HG03432 (cell line): ENCODE measurements around the gene TADA1.
"Not testable (repeated sequence)": the region's sequence is repeated elsewhere in the genome, so short reads cannot be mapped to it uniquely, and the experiment has no call there.

ENCODE experiments used
- ATAC-seq: cut with Tn5 transposase; IDR thresholded peaks from one replicate; pipeline ENCODE4 v1.9.1; 2021; ENCODE audit warnings: mild to moderate bottlenecking, moderate library complexity; ENCODE audit not compliant: unreplicated experiment

The TADA1 gene

DNA sequence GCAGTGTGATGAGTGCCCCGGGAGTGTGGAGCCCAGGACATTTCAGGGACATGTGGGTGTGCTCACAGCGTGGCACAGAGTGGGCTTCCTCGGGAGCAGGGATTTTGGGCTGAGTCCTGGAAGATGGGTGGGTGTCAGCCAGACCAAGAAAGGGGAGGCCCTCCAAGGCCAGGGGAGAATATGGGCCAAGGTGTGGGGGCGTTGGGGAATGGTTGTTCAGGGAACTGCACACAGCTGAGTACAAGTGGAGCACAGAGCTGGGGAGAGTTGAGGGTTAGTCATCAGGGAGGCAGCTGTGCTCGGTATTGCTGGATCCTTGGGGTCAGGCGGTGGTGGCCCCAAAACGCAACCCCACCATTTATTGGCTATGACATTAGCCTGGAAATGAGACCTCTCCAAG lies 31.3 kb downstream of the TADA1 start:
- ATAC-seq: no peak

DNA sequence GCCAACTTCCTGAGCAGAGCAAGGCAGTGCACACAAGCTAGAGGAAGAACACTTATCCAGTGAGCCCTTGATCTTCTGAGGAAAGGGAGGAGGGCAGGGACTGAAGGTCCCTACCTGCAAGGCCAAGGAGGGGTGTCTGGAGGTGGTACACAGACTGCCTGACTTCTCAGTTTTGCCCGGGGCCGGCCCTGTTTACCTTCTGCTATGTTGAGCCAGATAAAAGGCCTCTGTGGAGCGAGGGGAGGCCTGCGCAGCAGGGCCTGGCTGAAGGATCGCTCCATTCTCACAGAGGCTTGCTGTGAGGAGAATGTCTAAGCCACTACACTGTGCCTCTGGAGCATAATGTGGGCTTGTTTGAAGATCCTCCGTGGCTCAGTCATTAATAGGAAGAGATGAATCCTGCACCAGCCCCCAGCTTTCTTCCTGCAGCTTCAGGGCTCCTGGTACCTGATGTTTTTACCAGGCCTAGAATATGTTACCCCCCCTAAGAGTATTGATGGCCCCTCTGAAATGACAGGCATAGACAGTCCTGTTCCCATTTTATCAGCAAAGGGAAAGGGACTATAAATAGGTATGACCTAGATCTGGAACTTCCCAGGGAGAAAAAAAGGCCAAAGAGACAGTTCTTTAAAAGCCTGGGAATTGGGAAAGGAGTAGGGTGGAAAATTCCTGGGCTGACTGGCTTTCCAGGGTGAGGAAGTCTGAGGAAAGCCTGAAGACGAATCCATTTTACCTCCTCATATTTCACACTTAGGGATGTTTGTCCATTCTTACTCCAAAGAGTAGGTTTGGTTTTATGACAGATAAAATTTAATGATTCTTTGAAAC lies 32.1 kb downstream of the TADA1 start:
- no peak for ATAC-seq

DNA sequence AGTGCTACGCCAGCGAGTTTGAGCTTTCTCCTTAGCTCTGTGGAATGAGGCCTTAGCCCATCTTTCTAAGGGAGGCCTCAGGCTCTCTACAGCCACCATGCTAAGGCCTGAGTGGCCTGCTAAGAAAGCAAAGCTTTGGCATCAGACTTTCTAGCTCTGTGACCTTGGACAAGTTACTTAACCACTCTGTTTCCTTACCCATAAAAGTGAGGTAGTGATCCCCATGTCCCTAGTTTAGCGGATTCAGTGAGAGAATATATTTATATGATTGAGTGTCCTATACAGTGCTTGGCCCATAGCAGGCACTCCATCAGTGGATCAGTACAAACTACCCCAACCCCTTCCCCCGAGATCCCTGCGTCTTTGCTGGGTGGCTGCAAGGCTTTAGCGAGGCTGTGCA lies 32.7 kb downstream of the TADA1 start:
- ATAC-seq: no peak

DNA sequence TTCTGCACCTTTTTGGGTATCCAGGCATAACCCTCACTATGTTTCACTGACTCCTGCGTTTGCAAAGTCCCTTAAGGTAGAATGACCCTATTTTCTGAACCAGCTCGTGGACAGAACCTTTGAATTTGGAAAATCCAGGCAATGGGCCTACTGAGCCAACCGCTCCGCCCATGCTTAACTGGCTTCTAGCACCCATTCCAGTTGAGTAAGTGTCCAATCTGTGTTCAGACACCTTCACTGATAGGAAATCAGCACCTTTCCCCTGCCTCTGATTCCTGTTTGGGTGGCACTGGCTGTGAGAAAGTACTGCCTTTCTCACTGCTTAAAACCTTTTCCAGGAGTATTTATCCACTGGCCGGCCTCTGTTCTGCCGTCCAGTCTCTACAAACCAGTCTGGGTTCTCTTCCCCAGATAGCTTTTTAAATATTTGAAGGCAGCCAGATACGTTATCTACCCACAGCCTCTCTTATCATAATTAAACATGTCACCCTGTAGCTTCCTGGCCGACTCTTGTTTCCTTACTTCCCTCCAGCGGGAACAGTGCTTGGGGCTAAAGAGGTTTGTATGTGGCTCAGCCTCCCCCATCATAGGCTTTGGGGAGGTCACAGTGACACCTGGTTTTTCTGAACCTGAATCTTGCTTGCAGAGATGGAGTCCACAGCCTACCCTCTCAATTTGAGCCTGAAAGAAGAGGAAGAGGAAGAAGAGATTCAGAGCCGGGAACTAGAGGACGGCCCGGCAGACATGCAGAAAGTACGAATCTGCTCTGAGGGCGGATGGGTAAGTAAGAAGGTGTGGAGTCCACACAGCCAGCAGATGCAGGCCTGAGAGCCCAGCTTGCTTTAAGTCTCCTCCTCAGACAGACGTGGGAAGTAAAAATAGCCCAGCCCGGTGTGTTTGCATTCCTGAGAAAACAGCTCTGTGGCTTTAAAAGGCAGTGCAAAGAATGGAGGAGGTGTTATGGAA lies 35.5 kb downstream of the TADA1 start:
- no peak for ATAC-seq

DNA sequence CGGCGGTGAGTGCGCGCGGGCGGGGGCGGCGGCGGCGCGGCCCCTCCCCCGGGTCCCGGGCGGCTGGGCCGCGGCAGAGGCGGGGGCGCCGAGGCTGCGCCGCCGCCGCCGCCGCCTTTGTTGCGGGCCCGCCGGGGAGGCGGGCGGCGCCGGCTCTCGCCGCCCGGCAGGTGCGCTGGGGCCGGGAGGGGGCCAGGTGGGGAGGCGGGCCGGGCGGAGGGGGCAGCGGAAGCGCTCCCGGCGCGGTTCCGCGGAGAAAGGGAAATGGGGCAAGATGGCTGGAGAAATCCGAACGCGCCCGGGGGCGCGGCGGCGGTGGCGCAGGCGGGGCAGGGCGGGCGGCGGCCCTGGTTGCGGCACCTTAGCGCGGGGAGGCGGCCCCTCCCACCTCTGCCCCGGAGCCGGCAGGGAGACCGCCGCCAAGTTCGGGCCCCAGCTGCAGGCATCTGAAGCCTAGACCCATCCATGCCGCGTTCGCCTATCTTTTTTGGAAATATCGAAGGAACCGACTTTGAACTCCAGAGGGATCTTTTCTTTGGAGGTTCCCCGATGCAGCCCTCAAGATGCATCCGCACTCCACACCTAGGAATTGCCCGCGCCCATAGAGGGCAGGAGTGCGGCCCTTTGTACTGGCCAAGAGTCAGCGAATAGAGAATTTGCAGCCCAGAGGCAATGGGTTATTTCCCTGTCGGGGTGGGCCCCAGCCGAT lies 36.3 kb downstream of the TADA1 start:
- peak; percentile 46 for ATAC-seq

DNA sequence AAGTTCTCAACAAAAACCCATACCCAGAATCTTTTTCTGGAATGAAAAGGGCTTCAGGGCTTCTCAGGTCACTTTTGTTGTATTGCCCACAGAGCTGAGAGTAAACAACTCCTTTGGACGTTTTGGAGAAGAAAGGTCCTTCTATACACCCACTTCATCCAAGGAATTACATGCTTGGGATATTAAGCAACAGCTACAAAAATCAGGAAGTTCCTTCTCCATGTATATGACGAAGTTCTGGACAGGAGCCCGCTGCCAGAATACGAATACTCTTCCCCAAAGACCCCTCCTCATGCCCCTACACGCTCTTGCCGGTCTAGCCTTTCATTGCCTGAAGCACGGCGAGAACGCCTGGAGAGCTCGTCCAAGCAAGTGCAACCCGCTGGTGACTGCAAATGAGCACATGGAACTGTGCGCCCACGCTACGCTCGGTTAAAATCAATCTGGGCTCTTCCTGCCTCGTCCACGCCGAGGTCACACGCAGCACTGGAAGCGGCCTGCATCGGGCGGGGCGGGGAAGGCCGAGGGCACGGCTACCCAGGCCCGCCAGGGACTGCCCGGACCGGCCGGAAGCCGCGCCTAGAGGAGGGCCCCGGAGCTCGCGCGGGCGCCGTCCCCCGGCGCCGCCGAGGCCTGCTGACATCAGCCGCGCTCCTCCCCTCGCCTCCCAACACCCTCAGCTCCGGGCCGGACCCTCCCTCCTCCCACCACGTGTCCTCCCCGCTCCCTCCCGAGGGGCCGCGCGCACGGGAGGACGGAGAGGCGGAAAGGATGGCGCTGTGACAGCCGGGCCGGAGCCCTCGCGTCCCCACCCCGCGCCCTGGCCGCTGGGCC lies 37.1 kb downstream of the TADA1 start, which contains the start of gene POGK:
Gene POGK (plus strand): TSS at position 710 of the 834 bp plus-strand sequence. CDS start 1,482 bp downstream, outside the sequence.
- peak; percentile 97 for ATAC-seq

DNA sequence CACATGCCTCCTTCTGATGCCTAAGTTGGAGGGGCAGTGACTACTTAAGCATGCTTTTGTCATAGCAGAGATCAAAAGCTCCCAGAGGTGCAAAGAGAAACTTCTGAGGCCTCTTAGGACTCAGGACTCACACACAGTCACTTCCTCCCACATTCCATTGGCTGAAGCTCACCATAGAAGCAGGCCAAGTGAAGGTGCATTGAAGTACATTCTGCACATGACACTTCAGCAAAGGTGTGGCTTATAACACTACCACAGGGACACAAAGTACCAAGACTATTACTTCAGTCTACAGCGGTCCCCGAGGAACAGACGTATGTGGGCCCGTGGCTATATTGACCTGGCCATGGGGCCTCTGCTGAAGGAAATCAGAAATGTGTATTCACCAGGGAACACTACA lies 39.3 kb downstream of the TADA1 start:
- no peak for ATAC-seq

DNA sequence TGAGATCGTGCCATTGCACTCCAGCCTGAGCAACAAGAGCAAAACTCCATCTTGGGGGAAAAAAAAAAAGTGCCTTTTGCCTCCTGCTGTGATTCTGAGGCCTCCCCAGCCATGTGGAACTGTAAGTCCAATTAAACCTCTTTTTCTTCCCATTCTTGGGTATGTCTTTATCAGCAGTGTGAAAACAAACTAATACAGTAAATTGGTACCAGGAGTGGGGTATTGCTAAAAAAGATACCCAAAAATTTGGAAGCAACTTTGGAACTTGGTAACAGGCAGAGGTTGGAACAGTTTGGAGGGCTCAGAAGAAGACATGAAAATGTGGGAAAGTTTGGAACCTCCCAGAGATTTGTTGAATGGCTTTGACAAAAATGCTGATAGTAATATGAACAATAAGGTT lies 46.3 kb downstream of the TADA1 start:
- not testable (repeated sequence) for ATAC-seq

DNA sequence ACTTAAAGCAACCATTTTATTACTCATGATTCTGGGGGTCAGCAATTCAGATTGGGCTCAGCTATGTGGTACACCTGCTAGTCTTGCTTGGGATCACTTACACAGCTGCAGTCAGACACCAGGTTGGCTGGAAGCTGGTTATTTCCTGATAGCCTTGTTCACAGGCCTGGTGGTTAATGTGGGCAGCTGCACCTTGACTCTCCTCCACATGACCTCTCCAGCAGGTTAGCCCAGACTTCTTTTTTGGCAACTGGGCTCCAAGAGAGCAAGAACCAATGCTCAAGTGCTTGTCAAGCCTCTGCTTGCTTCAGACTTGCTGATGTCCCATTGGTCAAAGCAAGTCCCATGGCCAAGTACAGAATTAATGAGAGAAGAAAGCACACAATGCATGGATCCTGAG lies 48.6 kb downstream of the TADA1 start:
- ATAC-seq: no peak

DNA sequence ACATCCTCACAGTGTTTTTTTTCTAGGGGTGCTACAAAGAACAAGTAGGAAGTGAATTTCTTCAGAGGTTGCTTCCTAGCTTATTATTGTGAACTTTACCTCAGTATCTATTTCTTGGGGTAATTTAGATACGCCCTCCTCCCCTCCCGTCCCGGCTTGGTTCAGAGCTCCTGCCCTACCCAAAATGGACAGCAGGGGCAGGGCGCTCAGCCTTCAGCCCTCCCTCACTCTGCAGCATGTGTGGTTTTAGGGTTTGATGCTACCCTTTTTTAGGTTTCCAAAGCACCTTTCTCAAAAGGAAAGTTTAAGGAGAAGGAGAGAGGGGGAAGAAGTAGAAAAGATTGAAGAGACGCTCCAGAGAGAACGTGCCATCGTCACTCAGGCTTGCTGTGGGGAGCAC lies 53.7 kb downstream of the TADA1 start:
- ATAC-seq: no peak

DNA sequence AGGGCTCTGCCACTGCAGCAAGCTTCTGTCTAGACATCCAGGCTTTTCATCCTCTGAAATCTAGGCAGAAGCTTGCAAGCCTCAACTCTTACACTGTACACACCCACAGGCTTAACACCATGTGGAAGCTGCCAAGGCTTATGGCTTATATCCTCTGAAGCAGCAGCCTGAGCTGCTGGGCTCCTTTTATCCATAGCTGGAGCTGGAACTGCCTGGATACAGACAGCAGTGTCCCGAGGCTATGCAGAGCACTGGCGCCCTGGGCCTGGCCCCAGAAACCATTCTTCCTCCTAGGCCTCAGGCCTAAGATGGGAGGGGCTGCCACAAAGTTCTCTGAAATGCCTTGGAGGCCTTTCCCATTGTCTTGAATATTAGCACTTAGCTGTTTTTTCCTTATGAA lies 56.1 kb downstream of the TADA1 start:
- no peak for ATAC-seq

DNA sequence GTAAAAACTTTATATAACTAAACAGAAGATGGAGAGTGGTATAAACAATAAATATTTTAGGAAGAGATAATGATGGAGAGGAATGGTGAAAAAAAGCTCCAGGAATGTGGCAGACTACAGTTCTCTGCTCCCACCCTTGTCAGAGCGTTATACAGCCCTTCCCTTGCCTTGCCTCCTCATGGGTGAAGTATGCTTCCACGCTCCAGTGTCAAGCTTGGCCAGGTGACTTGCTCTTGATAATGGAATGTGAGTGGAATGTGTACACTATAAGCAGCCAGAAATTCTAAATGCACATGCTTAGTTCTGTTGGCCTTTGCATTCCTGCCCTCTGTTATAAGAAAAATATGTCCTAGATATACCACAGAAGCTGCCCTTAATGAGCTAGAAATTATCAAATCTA lies 61.5 kb downstream of the TADA1 start:
- no peak for ATAC-seq

DNA sequence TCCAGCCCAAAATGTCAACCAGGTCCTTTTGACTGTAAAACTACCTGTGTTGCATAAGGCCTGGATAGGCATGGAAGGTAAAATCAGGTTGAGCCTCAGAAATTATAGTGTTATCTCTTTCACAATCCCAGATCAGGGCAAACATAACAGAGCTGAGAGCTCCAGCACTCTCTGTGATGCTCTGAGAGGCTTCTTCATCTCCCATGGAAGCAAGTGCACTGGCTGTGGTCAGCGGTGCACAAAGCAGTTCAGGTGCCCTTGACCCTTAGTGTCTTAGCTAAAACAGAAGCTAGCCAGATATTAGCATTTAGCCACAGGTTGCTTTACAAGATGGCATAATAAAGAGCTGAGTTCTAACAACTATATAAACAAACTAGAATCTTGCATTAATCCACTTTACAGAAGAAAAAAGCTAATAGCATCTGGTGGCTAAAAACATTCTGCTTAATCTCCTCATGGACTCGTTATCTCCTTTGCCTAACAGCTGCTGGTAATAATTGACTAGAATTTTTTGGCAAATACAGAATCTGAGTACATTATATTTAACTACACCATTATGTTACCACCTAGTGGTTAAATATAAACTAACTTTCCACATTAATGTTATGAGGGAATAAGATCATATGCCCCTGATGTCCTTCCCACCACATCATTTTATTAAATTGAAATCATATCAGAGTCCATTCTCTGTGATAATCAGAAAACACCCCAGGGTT lies 62.4 kb downstream of the TADA1 start:
- ATAC-seq: no peak

DNA sequence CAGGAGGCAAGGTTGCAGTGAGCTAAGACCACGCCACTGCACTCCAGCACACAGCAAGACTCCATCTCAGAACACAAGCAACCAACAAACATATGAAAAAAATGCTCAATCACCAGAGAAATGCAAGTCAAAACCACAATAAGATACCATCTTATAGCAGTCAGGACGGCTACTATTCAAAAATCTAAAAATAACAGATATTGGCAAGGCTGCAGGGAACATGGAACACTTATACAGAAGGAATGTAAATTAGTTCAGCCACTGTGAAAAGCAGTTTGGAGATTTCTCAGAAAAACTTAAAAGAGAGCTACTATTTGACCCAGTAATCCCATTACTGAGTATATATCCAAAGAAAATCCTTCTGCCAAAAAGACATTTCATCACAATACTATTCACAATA lies 64.4 kb downstream of the TADA1 start:
- ATAC-seq: no peak

DNA sequence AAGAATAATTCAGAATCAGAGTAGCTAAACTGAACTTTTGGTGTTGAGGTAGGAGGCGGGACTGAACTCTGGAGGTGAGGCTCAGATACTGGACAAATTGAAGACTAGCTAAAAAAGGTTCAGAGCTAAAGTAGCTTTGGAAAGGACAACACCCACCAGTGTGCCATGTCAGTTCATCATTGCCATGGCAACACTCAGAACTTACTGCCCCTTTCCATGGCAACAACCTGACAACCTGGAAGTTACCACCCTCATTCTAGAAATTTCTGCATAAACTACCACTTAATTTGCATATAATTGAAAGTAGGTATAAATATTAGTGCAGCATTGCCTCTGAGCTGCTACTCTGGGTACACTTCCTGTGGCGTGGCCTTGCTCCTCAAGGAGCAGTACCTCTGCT lies 67.1 kb downstream of the TADA1 start:
- no peak for ATAC-seq
